ENCODE results near the gene PRCD. TPM values are rescaled to one million over a fixed set of nuclear protein-coding genes. Genes with fewer than 3 reads are reported as not detected.

PRCD gene
- polyA plus RNA-seq, 4 donors: 3.0 to 4.5 (median 3.3) TPM

GRCh38 chr17:76586741-76587487 lies 47.1 kb downstream of the PRCD start:
- no peak for DNase-seq (ENCODE audit: low read depth in 4 of 4, low spot score in 3 of 4)

- no peak for DNase-seq (ENCODE audit: low read depth in 4 of 4, low spot score in 3 of 4)
Observed at GRCh38 chr17:76588182-76588581, 48.3 kb downstream of the PRCD start.

GRCh38 chr17:76593384-76593826 lies 53.6 kb downstream of the PRCD start:
- no peak for DNase-seq (ENCODE audit: low read depth in 4 of 4, low spot score in 3 of 4)

GRCh38 chr17:76593959-76594358 lies 54.1 kb downstream of the PRCD start:
- no peak for DNase-seq (ENCODE audit: low read depth in 4 of 4, low spot score in 3 of 4)

- no peak for DNase-seq (ENCODE audit: low read depth in 4 of 4, low spot score in 3 of 4)
Observed at GRCh38 chr17:76594690-76595089, 54.8 kb downstream of the PRCD start.

Other genes with a start within 250 kb of the PRCD start
- gene QRICH2, start 231.8 kb upstream of the PRCD start, polyA plus RNA-seq (ENCODE audit: insufficient read length in 4 of 4): 10 to 100 TPM in 1 of 4 donors, 1 to 10 TPM in 3; 4.0 to 11.8 (median 4.9) TPM
- 10 to 100 TPM; 66.8 to 92.6 (median 80.1) TPM for gene PRPSAP1, start 186.1 kb upstream of the PRCD start, polyA plus RNA-seq (ENCODE audit: insufficient read length in 4 of 4)
- 1 to 10 TPM; 2.1 to 2.7 (median 2.2) TPM for gene SPHK1, start 155.4 kb upstream of the PRCD start, polyA plus RNA-seq (ENCODE audit: insufficient read length in 4 of 4)
- 10 to 100 TPM; 21.9 to 28.7 (median 25.6) TPM for gene UBE2O, start 86.9 kb upstream of the PRCD start, polyA plus RNA-seq (ENCODE audit: insufficient read length in 4 of 4)
- under 1 TPM in 3 of 4 donors, not detected in 1; 0.21 to 0.23 (median 0.22) TPM for gene AANAT, start 72.4 kb upstream of the PRCD start, polyA plus RNA-seq (ENCODE audit: insufficient read length in 4 of 4)
- 1 to 10 TPM; 4.6 to 8.9 (median 6.2) TPM for gene RHBDF2, start 38.6 kb upstream of the PRCD start, polyA plus RNA-seq (ENCODE audit: insufficient read length in 4 of 4)
- 10 to 100 TPM; 11.0 to 19.0 (median 15.6) TPM for gene CYGB, start 2.3 kb upstream of the PRCD start, polyA plus RNA-seq (ENCODE audit: insufficient read length in 4 of 4)
- gene ST6GALNAC2, start 45.8 kb downstream of the PRCD start, polyA plus RNA-seq (ENCODE audit: insufficient read length in 4 of 4): 10 to 100 TPM in 3 of 4 donors, under 1 TPM in 1; 0.55 to 12.3 (median 11.3) TPM
- under 1 TPM; 0.17 to 0.61 (median 0.40) TPM for gene ST6GALNAC1, start 103.7 kb downstream of the PRCD start, polyA plus RNA-seq (ENCODE audit: insufficient read length in 4 of 4)
- 100 to 1,000 TPM in 3 of 4 donors, 10 to 100 TPM in 1; 93.8 to 121 (median 112) TPM for gene MXRA7, start 170.9 kb downstream of the PRCD start, polyA plus RNA-seq (ENCODE audit: insufficient read length in 4 of 4)
- 10 to 100 TPM; 18.7 to 29.1 (median 21.8) TPM for gene JMJD6, start 186.6 kb downstream of the PRCD start, polyA plus RNA-seq (ENCODE audit: insufficient read length in 4 of 4)
- gene METTL23, start 186.8 kb downstream of the PRCD start, polyA plus RNA-seq (ENCODE audit: insufficient read length in 4 of 4): 10 to 100 TPM; 30.1 to 45.8 (median 40.4) TPM
- gene SRSF2, start 197.3 kb downstream of the PRCD start, polyA plus RNA-seq (ENCODE audit: insufficient read length in 4 of 4): 100 to 1,000 TPM; 324 to 465 (median 393) TPM
- gene MFSD11, start 198.1 kb downstream of the PRCD start, polyA plus RNA-seq (ENCODE audit: insufficient read length in 4 of 4): 10 to 100 TPM; 26.8 to 34.4 (median 28.4) TPM